Mesenchymal stem cell (in vitro differentiated cells and primary cell): ENCODE data around the gene RIMBP2.

Experiments used
- DNase-seq: peaks from one replicate; pipeline ENCODE4 v3.0.0-alpha.2; 2013
- H2AFZ ChIP-seq: one replicate; pipeline ENCODE4 v1.6.1; 2013; ENCODE audit warnings: low read depth, mild to moderate bottlenecking, control low read depth, inconsistent platforms, low read length, moderate library complexity
- H2AK5ac ChIP-seq: 2 replicates; pipeline ENCODE4 v1.6.1; 2013; ENCODE audit warnings: low read length, moderate library complexity, mild to moderate bottlenecking, inconsistent platforms; ENCODE audit not compliant: severe bottlenecking
- H2BK120ac ChIP-seq: one replicate; pipeline ENCODE4 v1.6.1; 2013; ENCODE audit warnings: low read depth, mild to moderate bottlenecking, inconsistent platforms, low read length, moderate library complexity
- H2BK12ac ChIP-seq, 2 experiments: one replicate each; pipeline ENCODE4 v1.6.1; 2013; ENCODE audit warnings: inconsistent platforms in 2 of 2, low read length in 2 of 2, mild to moderate bottlenecking in 2 of 2, moderate library complexity in 2 of 2, control low read depth in 1 of 2
- H2BK15ac ChIP-seq: one replicate; pipeline ENCODE4 v1.6.1; 2013; ENCODE audit warnings: mild to moderate bottlenecking, low read depth, inconsistent platforms; ENCODE audit not compliant: poor library complexity, severe bottlenecking
- H2BK5ac ChIP-seq: 2 replicates; pipeline ENCODE4 v1.6.1; 2013; ENCODE audit warnings: low read depth, mild to moderate bottlenecking, low read length, control low read depth, inconsistent platforms; ENCODE audit not compliant: poor library complexity, severe bottlenecking
- H3K14ac ChIP-seq, 2 experiments: one replicate each; pipeline ENCODE4 v1.6.1; 2013; ENCODE audit warnings: inconsistent platforms in 2 of 2, low read length in 2 of 2, control low read depth in 1 of 2, mild to moderate bottlenecking in 1 of 2, moderate library complexity in 1 of 2
- H3K18ac ChIP-seq, 2 experiments: one replicate each; pipeline ENCODE4 v1.6.1; 2013; ENCODE audit warnings: inconsistent platforms in 2 of 2, low read length in 2 of 2, control low read depth in 1 of 2, low read depth in 1 of 2, mild to moderate bottlenecking in 1 of 2
- H3K23ac ChIP-seq, 2 experiments: one replicate each; pipeline ENCODE4 v1.6.1; 2013; ENCODE audit warnings: inconsistent platforms in 2 of 2, low read length in 2 of 2, mild to moderate bottlenecking in 2 of 2, moderate library complexity in 2 of 2, control low read depth in 1 of 2
- H3K27ac ChIP-seq: 2 replicates; pipeline ENCODE4 v1.5.1; 2013; ENCODE audit warnings: mild to moderate bottlenecking, moderate library complexity, low read length, control low read depth, inconsistent platforms; ENCODE audit not compliant: poor library complexity, severe bottlenecking
- H3K27me3 ChIP-seq, 2 experiments: 2 replicates each; pipeline versions ENCODE4 v1.6.1 to v1.7.0; 2013; ENCODE audit warnings: low read length in 2 of 2, mild to moderate bottlenecking in 2 of 2, moderate library complexity in 2 of 2, control low read depth in 1 of 2, inconsistent platforms in 1 of 2; ENCODE audit not compliant: control insufficient read depth in 1 of 2, insufficient read depth in 1 of 2
- H3K36me3 ChIP-seq, 2 experiments: 2 replicates each; pipeline versions ENCODE4 v1.6.1 to v1.7.0; 2013; ENCODE audit warnings: low read length in 2 of 2, control low read depth in 1 of 2, inconsistent platforms in 1 of 2, low read depth in 1 of 2, mild to moderate bottlenecking in 1 of 2; ENCODE audit not compliant: insufficient read depth in 2 of 2, control insufficient read depth in 1 of 2
- H3K4ac ChIP-seq, 2 experiments: one replicate each; pipeline ENCODE4 v1.6.1; 2013; ENCODE audit warnings: inconsistent platforms in 2 of 2, low read length in 2 of 2, mild to moderate bottlenecking in 2 of 2, moderate library complexity in 2 of 2, control low read depth in 1 of 2, low read depth in 1 of 2
- H3K4me1 ChIP-seq: 2 replicates; pipeline ENCODE4 v1.6.1; 2013; ENCODE audit warnings: low read depth, low read length, control low read depth; ENCODE audit not compliant: control insufficient read depth, insufficient read depth
- H3K4me2 ChIP-seq: 2 replicates; pipeline ENCODE4 v1.6.1; 2013; ENCODE audit warnings: low read length, mild to moderate bottlenecking, inconsistent platforms; ENCODE audit not compliant: poor library complexity, severe bottlenecking
- H3K4me3 ChIP-seq, 2 experiments: 2 replicates each; pipeline versions ENCODE4 v1.5.1 to v1.7.0; 2013; ENCODE audit warnings: low read length in 2 of 2, mild to moderate bottlenecking in 2 of 2, control low read depth in 1 of 2, low read depth in 1 of 2; ENCODE audit not compliant: insufficient read depth in 1 of 2
- H3K79me1 ChIP-seq: replicated peaks from 2 replicates; pipeline ENCODE4 v1.6.1; 2013; ENCODE audit warnings: mild to moderate bottlenecking, control low read depth, low read length, inconsistent platforms; ENCODE audit not compliant: poor library complexity, severe bottlenecking
- H3K9ac ChIP-seq: 2 replicates; pipeline ENCODE4 v1.7.0; 2013; ENCODE audit warnings: mild to moderate bottlenecking, low read length, moderate library complexity
- H3K9me3 ChIP-seq: 2 replicates; pipeline ENCODE4 v1.7.0; 2013; ENCODE audit warnings: mild to moderate bottlenecking, low read length; ENCODE audit not compliant: control insufficient read depth
- H4K8ac ChIP-seq: one replicate; pipeline ENCODE4 v1.6.1; 2013; ENCODE audit warnings: inconsistent platforms, mild to moderate bottlenecking, low read length, moderate library complexity
- H4K91ac ChIP-seq: one replicate; pipeline ENCODE4 v1.6.1; 2013; ENCODE audit warnings: mild to moderate bottlenecking, low read length, inconsistent platforms
- WGBS: methylation state at CpG from one replicate; pipeline ENCODE4 v1.1.7; 2013; ENCODE audit warnings: mixed read lengths; 5-methylcytosine and 5-hydroxymethylcytosine counted together

RIMBP2 gene

GRCh38 chr12:130701402-130701744 is 14.7 kb downstream of the RIMBP2 start:
- Histone ChIP-seq H3K27me3 (peaks cover 0 to 17% of the 10 kb centered on the region in 2 experiments), H3K27ac (no peak overlapping the region), H3K4ac (no peak overlapping the region), H3K4me1 (no peaks in the 10 kb centered on the region), H3K14ac (no peak overlapping the region), H3K79me1 (no peaks in the 10 kb centered on the region), H3K4me2 (no peak overlapping the region), H4K91ac (no peak overlapping the region), H3K4me3 (no peak overlapping the region), H2BK12ac (no peak overlapping the region), H2AFZ (no peak overlapping the region), H4K8ac (no peak overlapping the region), H2AK5ac (no peak overlapping the region), H3K36me3 (no peaks in the 10 kb centered on the region), H3K9me3 (no peaks in the 10 kb centered on the region), H3K18ac (no peak overlapping the region), H2BK15ac (no peak overlapping the region), H2BK120ac (no peak overlapping the region), H3K23ac (no peak overlapping the region), H2BK5ac (no peak overlapping the region), H3K9ac (no peak overlapping the region)
- WGBS = 87% methylated on average over 10 of the region's 10 CpGs
- DNase-seq = no peak

GRCh38 chr12:130700492-130701401 is 15.4 kb downstream of the RIMBP2 start:
- Histone ChIP-seq H2BK5ac (no peak overlapping the region), H2BK15ac (no peak overlapping the region), H3K4me1 (no peaks in the 10 kb centered on the region), H2AFZ (no peak overlapping the region), H3K27ac (no peak overlapping the region), H4K91ac (no peak overlapping the region), H3K36me3 (no peaks in the 10 kb centered on the region), H3K18ac (no peak overlapping the region), H2AK5ac (no peak overlapping the region), H3K4me2 (no peak overlapping the region), H3K79me1 (no peaks in the 10 kb centered on the region), H3K9me3 (no peaks in the 10 kb centered on the region), H3K27me3 (peaks cover 0 to 13% of the 10 kb centered on the region in 2 experiments), H2BK120ac (no peak overlapping the region), H3K4ac (no peak overlapping the region), H3K14ac (no peak overlapping the region), H3K4me3 (no peak overlapping the region), H3K9ac (no peak overlapping the region), H2BK12ac (no peak overlapping the region), H4K8ac (no peak overlapping the region), H3K23ac (no peak overlapping the region)
- 76% methylated on average over 14 of the region's 14 CpGs for WGBS
- no peak for DNase-seq

- H3K27ac ChIP-seq = no peak overlapping the region
- H3K36me3 ChIP-seq = no peaks in the 10 kb centered on the region
- H2BK12ac ChIP-seq = no peak overlapping the region
- H3K4me1 ChIP-seq = no peaks in the 10 kb centered on the region
- no peak overlapping the region for H3K4ac ChIP-seq
- H3K23ac ChIP-seq = no peak overlapping the region
- H2AK5ac ChIP-seq = no peak overlapping the region
- no peak overlapping the region for H4K91ac ChIP-seq
- H2BK120ac ChIP-seq = no peak overlapping the region
- no peak overlapping the region for H2BK15ac ChIP-seq
- H3K9me3 ChIP-seq = no peaks in the 10 kb centered on the region
- no peak overlapping the region for H2BK5ac ChIP-seq
- no peak overlapping the region for H2AFZ ChIP-seq
- no peak overlapping the region for H3K4me2 ChIP-seq
- H3K79me1 ChIP-seq = no peaks in the 10 kb centered on the region
- no peak overlapping the region for H3K18ac ChIP-seq
- no peak overlapping the region for H3K14ac ChIP-seq
- H3K4me3 ChIP-seq = no peak overlapping the region
- 71% methylated on average over 5 of the region's 8 CpGs for WGBS
- peaks cover 0 to 5% of the 10 kb centered on the region in 2 experiments for H3K27me3 ChIP-seq
- no peak for DNase-seq
- H4K8ac ChIP-seq = no peak overlapping the region
- no peak overlapping the region for H3K9ac ChIP-seq
Measured at GRCh38 chr12:130698106-130698505, 18.0 kb downstream of the RIMBP2 start.

- Histone ChIP-seq H2AK5ac (no peak overlapping the region), H3K4ac (no peak overlapping the region), H3K79me1 (no peaks in the 10 kb centered on the region), H2BK12ac (no peak overlapping the region), H3K4me3 (no peak overlapping the region), H3K27ac (no peak overlapping the region), H4K8ac (no peak overlapping the region), H2AFZ (no peak overlapping the region), H3K23ac (no peak overlapping the region), H3K18ac (no peak overlapping the region), H3K36me3 (no peaks in the 10 kb centered on the region), H2BK15ac (no peak overlapping the region), H3K14ac (no peak overlapping the region), H4K91ac (no peak overlapping the region), H2BK5ac (no peak overlapping the region), H3K9me3 (no peaks in the 10 kb centered on the region), H3K27me3 (no peaks in the 10 kb centered on the region), H3K4me1 (no peaks in the 10 kb centered on the region), H3K9ac (no peak overlapping the region), H2BK120ac (no peak overlapping the region), H3K4me2 (no peak overlapping the region)
- 54% methylated on average over 6 of the region's 7 CpGs for WGBS
- DNase-seq = no peak
Measured at GRCh38 chr12:130696379-130697100, 19.6 kb downstream of the RIMBP2 start.
